ENCODE data around the gene MYO1E.

- no peak for TF ChIP-seq POLR2A (IDR thresholded peaks at IDR 0.05; ENCODE audit: control extremely low read depth in 1 of 2, low read depth in 2 of 2, low read length in 2 of 2)
- TF ChIP-seq POLR2AphosphoS5 (IDR thresholded peaks at IDR 0.05; ENCODE audit: low read depth, low read length), result no peak
- TF ChIP-seq, protein P1, sequence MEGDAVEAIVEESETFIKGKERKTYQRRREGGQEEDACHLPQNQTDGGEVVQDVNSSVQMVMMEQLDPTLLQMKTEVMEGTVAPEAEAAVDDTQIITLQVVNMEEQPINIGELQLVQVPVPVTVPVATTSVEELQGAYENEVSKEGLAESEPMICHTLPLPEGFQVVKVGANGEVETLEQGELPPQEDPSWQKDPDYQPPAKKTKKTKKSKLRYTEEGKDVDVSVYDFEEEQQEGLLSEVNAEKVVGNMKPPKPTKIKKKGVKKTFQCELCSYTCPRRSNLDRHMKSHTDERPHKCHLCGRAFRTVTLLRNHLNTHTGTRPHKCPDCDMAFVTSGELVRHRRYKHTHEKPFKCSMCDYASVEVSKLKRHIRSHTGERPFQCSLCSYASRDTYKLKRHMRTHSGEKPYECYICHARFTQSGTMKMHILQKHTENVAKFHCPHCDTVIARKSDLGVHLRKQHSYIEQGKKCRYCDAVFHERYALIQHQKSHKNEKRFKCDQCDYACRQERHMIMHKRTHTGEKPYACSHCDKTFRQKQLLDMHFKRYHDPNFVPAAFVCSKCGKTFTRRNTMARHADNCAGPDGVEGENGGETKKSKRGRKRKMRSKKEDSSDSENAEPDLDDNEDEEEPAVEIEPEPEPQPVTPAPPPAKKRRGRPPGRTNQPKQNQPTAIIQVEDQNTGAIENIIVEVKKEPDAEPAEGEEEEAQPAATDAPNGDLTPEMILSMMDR (IDR thresholded peaks at IDR 0.05; ENCODE audit: control extremely low read depth in 1 of 3, insufficient read depth in 1 of 3, low read depth in 1 of 3, low read length in 3 of 3), result no peak
- TF ChIP-seq JUN (IDR thresholded peaks at IDR 0.05; ENCODE audit: low read depth, low read length), result no peak
- no peak for TF ChIP-seq JUND (IDR thresholded peaks at IDR 0.05; ENCODE audit: low read length)
- TF ChIP-seq RFX5 (IDR thresholded peaks at IDR 0.05; ENCODE audit: borderline replicate concordance, low read depth, low read length), result no peak
- TF ChIP-seq MAX (IDR thresholded peaks at IDR 0.05), result no peak
- TF ChIP-seq EGR1 (IDR thresholded peaks at IDR 0.05; ENCODE audit: borderline replicate concordance, low read depth, low read length), result no peak
- no peak for TF ChIP-seq RXRA (IDR thresholded peaks at IDR 0.05; ENCODE audit: insufficient read depth, low read depth, low read length)
- no peak for TF ChIP-seq SP1 (IDR thresholded peaks at IDR 0.05; ENCODE audit: low read depth, low read length)
- TF ChIP-seq CEBPB (IDR thresholded peaks at IDR 0.05; ENCODE audit: low read depth, low read length), result no peak
- no peak for TF ChIP-seq EZH2 (IDR thresholded peaks at IDR 0.05; ENCODE audit: low read depth, low read length, severe bottlenecking)
- TF ChIP-seq USF2 (IDR thresholded peaks at IDR 0.05; ENCODE audit: low read length), result no peak
These were observed 225.0 kb downstream of the MYO1E start for GRCh38 chr15:59147666-59148065.
